ENCODE measurements around the gene PROC. TPM values are rescaled to one million over a fixed set of nuclear protein-coding genes. Genes with fewer than 3 reads are reported as not detected.
"Not testable (repeated sequence)": the region's sequence is repeated elsewhere in the genome, so short reads cannot be mapped to it uniquely, and the experiment has no call there.

Gene PROC
- total RNA-seq, 1 donor = not detected

DNA sequence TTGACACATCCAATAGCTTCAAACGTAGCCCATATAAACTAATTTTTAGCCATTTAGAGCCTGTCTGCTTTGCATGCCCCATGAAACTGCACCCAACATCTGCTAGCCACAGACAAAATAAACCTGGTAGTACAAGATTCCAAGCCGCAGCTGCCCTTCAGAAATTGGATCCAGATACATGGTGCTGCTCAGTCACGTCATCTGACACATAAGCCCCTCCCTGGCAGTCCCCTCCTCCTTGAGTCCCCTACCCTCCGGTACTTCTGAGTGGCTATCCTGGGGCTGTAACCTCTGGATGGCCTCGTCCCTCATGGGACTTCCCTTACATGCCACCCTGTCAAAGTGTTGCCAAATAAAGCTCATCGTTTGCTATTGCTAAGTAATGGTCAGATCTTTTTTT, 33.8 kb downstream of the PROC start:
- H3K4me3 ChIP-seq (ENCODE audit: low read depth, low read length) = no peak overlapping the region
- no peak for DNase-seq (ENCODE audit: low read depth)
- TF ChIP-seq, protein P1, sequence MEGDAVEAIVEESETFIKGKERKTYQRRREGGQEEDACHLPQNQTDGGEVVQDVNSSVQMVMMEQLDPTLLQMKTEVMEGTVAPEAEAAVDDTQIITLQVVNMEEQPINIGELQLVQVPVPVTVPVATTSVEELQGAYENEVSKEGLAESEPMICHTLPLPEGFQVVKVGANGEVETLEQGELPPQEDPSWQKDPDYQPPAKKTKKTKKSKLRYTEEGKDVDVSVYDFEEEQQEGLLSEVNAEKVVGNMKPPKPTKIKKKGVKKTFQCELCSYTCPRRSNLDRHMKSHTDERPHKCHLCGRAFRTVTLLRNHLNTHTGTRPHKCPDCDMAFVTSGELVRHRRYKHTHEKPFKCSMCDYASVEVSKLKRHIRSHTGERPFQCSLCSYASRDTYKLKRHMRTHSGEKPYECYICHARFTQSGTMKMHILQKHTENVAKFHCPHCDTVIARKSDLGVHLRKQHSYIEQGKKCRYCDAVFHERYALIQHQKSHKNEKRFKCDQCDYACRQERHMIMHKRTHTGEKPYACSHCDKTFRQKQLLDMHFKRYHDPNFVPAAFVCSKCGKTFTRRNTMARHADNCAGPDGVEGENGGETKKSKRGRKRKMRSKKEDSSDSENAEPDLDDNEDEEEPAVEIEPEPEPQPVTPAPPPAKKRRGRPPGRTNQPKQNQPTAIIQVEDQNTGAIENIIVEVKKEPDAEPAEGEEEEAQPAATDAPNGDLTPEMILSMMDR (IDR thresholded peaks at IDR 0.05; ENCODE audit: insufficient read depth, low read length) = no peak

DNA sequence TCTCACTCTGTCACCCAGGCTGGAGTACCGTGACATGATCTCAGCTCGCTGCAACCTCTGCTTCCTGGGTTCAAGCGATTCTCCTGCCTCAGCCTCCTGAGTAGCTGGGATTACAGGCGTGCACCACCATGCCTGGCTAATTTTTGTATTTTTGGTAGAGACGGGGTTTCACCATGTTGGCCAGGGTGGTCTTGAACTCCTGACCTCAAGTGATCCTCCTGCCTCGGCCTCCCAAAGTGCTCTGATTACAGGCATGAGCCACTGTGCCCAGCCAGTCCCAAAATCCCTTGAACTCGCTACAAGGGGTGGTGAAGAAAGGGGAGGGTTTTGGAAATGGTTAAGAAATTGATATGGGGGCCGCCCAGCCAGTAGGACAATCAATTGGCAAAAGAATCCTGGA, 34.2 kb downstream of the PROC start:
- not testable (repeated sequence) for DNase-seq (ENCODE audit: low read depth); H3K4me3 ChIP-seq (ENCODE audit: low read depth, low read length)

DNA sequence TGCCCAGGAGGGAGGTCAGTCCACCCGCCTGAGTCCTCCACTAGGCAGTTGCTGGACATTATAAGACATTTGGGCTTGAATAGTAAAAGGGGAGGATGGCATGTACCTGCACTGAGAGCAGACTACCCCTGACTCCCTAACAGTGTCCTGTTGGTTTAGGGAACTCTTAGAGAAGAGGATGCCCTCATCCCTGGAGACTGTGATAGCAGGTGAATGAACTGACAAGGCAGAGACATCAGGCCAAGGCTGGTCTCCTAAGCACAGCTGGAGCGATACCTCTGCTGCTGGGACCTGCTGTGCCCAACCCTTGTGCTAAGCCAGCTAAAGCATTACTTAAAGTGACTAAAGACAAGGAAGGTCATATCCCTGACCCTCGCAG, 34.8 kb downstream of the PROC start:
- DNase-seq (ENCODE audit: low read depth) = no peak
- H3K4me3 ChIP-seq (ENCODE audit: low read depth, low read length) = no peak overlapping the region
- TF ChIP-seq, protein P1 (IDR thresholded peaks at IDR 0.05; ENCODE audit: insufficient read depth, low read length) = no peak

DNA sequence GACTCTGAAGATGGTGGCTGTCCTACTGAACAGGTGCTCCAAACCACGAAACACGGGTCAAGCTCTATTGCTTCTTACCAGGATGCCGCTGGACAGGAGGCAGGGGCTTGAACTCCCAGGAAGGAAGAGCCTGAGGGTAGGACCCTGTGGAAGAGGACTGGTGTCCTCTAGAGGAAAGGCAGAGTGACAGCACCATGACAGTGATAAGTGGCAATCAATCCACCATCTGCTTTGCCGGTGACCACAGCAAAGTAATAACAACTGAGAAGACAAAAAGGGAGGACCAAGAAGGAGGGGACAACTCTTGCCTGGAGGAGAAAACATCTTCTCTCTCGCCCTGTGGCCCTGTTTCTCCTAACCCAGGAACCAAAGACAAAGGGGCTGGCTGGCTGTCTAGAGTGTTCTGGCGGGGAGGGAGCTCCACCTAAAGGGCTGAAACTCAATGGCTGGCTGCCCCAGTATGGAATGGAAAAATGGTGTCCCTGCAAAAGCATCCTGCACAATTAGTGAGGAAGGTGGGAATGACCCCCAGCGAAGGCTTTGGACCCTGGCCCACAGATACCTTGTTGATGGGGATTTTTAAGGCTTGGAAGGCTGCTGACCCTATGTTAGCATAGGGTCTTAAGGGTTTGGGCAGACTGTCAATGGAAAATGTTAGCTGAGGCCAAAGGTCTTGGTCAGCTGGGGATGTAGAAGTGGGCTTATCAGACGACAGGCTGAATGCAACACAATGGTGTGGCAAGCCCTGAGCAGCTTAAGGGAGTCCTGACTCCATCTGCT, 35.4 kb downstream of the PROC start:
- TF ChIP-seq, protein P1 (IDR thresholded peaks at IDR 0.05; ENCODE audit: insufficient read depth, low read length) = peak; percentile 38
- no peak overlapping the region for H3K4me3 ChIP-seq (ENCODE audit: low read depth, low read length)
- peak; percentile 8 for DNase-seq (ENCODE audit: low read depth)

DNA sequence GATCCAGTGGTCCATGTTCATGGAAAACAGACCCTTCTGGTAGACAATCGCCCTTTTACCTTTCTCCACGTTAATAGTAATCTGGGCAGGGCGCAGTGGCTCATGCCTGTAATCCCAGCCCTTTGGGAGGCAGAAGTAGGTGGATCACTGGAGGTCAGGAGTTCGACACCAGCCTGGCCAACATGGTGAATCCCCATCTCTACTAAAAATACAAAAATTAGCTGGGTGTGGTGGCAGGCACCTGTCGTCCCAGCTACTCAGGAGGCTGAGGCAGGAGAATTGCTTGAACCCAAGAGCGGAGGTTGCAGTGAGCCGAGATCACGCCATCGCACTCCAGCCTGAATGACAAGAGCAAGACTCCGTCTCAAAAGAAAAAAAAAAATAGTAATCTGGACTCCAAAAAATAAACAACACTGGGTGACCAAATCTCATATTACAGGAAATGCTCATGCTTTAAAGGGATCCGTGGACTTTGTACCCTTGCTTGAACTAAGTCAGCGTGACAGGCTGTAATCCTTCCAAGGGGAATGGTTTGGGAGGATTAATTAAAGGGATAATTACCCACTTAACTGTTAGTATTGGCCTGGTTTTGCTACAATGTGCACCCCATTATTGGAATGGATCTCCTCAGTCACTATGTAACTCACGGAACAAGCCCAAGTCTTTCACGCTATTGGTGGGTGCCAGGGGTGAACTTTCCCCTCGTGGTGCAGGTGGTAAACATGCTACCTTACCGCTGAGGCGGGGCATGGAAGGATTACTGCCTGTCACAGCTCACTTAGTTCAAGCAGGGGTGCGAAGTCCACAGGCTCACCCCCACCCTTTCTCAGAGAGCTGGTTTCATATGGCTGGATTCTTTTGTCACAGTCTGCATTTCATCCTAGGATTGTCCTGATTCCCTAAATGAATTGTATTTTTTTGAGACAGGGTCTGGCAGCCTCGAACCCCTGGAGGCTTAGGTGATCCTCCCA, 36.7 kb downstream of the PROC start:
- no peak for DNase-seq (ENCODE audit: low read depth)
- TF ChIP-seq, protein P1 (IDR thresholded peaks at IDR 0.05; ENCODE audit: insufficient read depth, low read length) = no peak
- H3K4me3 ChIP-seq (ENCODE audit: low read depth, low read length) = no peak overlapping the region

DNA sequence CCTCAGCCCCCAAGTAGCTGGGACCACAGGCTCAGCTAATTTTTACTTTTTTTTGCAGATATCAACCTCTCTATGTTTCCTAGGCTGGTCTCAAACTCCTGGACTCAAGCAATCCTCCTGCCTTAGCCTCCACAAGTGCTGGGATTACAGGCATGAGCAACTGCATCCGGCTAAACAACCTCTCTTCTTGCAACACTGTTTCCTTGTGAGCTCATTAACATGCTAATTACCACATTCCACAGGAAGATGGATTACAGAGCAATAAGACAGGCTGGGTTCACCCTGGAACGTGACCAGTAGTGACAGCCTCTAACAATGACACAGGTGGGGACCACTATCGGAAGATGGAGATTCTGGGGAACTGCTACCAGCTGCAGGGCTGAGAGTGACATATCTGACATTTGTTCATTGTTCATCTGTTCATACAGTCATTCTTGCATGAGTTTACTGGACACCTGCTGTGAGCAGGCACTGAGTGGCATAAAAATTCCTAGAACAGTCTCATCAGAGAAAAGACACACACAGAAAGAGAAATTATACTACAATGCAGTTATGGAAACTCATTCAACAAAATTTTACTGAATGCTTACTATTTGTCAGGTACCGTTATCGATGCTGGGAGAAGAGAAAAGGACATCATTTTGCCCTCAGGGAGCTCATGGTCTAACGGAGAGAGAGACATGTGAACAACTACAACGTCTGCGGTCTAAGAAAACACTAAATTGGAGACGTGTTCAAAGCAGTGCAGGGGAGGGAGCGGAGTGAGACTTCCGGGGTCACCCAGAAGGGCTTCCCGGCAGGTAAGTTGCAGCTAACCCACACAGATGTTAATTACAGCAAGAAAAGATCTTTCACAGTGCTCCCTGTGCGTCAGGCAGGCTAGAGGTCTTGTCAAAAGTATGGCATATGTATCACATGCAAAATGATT, 37.6 kb downstream of the PROC start:
- no peak overlapping the region for H3K4me3 ChIP-seq (ENCODE audit: low read depth, low read length)
- no peak for DNase-seq (ENCODE audit: low read depth)
- TF ChIP-seq, protein P1 (IDR thresholded peaks at IDR 0.05; ENCODE audit: insufficient read depth, low read length) = no peak
